ENCODE measurements around the gene DLGAP5.

DNA sequence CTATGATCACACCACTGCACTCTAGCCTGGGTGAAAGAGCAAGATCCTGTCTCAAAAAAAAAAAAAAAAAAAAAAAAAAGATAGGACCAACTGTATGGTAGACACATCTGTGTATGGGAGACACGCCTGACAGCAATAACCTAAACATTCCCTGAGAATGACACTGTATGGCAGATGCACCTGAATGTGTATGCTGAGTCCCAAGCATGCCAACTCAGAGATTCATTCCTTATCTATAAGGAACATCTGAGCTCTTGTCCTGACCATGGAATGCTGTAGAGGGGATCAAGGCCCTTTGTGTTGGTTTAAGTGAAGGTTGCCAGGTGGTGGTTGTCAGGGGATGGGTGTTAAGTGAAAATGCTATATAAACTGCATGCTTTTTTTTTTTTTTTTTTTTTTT is 81.5 kb downstream of the DLGAP5 start:
- TF ChIP-seq CTCF (IDR thresholded peaks at IDR 0.05; ENCODE audit: low read length) (no peak), EZH2phosphoT487 (IDR thresholded peaks at IDR 0.05; ENCODE audit: low read length) (no peak), EZH2 (optimal IDR thresholded peaks at IDR 0.05; ENCODE audit: low read depth, low read length) (no peak)
